ENCODE results near the gene NDUFAF7. TPM values are rescaled to one million over a fixed set of nuclear protein-coding genes. Genes with fewer than 3 reads are reported as not detected.
"Not testable (repeated sequence)": the region's sequence is repeated elsewhere in the genome, so short reads cannot be mapped to it uniquely, and the experiment has no call there.

NDUFAF7 gene
- total RNA-seq, 1 donor from 2014 or later: 3.8 TPM

DNA sequence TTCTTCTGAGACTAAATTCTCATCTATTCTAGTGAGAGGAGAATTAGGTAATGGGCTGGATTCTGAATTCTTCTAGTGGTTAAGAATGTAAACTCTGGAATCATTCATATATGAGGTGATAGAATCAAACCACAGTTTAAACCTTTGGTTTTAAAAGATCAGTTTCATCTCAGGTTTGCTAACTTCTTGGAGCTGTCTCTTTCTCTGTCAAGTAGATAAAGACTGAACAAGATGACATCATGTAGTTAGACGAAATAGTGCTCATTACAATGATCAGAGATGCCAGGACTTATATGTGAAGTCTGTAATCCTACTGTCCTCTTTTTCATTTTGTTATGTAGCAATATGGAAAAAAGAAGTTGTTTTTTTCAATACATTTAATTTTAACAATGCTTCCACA, 30.2 kb upstream of the NDUFAF7 start:
- TF ChIP-seq, protein P1, sequence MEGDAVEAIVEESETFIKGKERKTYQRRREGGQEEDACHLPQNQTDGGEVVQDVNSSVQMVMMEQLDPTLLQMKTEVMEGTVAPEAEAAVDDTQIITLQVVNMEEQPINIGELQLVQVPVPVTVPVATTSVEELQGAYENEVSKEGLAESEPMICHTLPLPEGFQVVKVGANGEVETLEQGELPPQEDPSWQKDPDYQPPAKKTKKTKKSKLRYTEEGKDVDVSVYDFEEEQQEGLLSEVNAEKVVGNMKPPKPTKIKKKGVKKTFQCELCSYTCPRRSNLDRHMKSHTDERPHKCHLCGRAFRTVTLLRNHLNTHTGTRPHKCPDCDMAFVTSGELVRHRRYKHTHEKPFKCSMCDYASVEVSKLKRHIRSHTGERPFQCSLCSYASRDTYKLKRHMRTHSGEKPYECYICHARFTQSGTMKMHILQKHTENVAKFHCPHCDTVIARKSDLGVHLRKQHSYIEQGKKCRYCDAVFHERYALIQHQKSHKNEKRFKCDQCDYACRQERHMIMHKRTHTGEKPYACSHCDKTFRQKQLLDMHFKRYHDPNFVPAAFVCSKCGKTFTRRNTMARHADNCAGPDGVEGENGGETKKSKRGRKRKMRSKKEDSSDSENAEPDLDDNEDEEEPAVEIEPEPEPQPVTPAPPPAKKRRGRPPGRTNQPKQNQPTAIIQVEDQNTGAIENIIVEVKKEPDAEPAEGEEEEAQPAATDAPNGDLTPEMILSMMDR (IDR thresholded peaks at IDR 0.05): no peak
- H3K36me3 ChIP-seq: peaks cover 59 to 64% of the 10 kb centered on the region in 2 donors
- no peaks in the 10 kb centered on the region for H3K27me3 ChIP-seq
- peaks cover 0 to 31% of the 10 kb centered on the region in 2 donors for H3K9me3 ChIP-seq
- H3K27ac ChIP-seq: no peak overlapping the region
- no peak for DNase-seq (ENCODE audit: low spot score in 2 of 2)
- intact Hi-C loops (cut with DNase I): no loop called here
- H3K4me3 ChIP-seq: no peak overlapping the region
- H3K4me1 ChIP-seq: peaks cover 0 to 5% of the 10 kb centered on the region in 2 donors

- peaks cover 0 to 5% of the 10 kb centered on the region in 2 donors for H3K4me1 ChIP-seq
- intact Hi-C loops (cut with DNase I): no loop called here
- no peak overlapping the region for H3K4me3 ChIP-seq
- H3K27ac ChIP-seq: no peak overlapping the region
- peaks cover 65 to 70% of the 10 kb centered on the region in 2 donors for H3K36me3 ChIP-seq
- H3K27me3 ChIP-seq: no peaks in the 10 kb centered on the region
- no peak for DNase-seq (ENCODE audit: low spot score in 2 of 2)
- peaks cover 0 to 36% of the 10 kb centered on the region in 2 donors for H3K9me3 ChIP-seq
- TF ChIP-seq, protein P1 (IDR thresholded peaks at IDR 0.05): no peak
Observed at GRCh38 chr2:37201766-37202165, 29.7 kb upstream of the NDUFAF7 start.

GRCh38 chr2:37203708-37204107, 27.8 kb upstream of the NDUFAF7 start:
- Histone ChIP-seq H3K36me3 (peaks cover 75 to 89% of the 10 kb centered on the region in 2 donors), H3K27me3 (no peaks in the 10 kb centered on the region), H3K4me1 (no peaks in the 10 kb centered on the region), H3K9me3 (peaks cover 14 to 54% of the 10 kb centered on the region in 2 donors), H3K4me3 (no peak overlapping the region), H3K27ac (no peak overlapping the region)
- TF ChIP-seq, protein P1 (IDR thresholded peaks at IDR 0.05): no peak
- intact Hi-C loops (cut with DNase I): no loop called here
- no peak for DNase-seq (ENCODE audit: low spot score in 2 of 2)

DNA sequence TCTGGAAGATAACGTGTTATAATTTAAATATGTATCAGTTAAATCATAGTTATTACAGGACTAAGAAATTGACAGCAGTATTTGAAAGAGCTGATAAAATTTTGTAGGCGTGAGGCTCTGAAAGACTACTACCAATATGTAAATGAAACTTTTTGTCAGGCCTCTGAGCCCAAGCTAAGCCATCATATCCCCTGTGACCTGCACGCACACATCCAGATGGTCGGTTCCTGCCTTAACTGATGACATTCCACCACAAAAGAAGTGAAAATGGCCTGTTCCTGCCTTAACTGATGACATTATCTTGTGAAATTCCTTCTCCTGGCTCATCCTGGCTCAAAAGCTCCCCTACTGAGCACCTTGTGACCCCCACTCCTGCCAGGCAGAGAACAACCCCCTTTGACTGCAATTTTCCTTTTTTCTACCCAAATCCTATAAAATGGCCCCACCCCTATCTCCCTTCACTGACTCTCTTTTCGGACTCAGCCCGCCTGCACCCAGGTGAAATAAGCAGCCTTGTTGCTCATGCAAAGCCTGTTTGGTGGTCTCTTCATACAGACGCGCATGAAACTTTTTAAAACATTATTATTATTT, 26.3 kb upstream of the NDUFAF7 start:
- H3K4me3 ChIP-seq; intact Hi-C loops (cut with DNase I); DNase-seq (ENCODE audit: low spot score in 2 of 2); H3K4me1 ChIP-seq; H3K27me3 ChIP-seq; H3K27ac ChIP-seq: not testable (repeated sequence)
- peaks cover 85 to 100% of the 10 kb centered on the region in 2 donors for H3K36me3 ChIP-seq
- peaks cover 27 to 69% of the 10 kb centered on the region in 2 donors for H3K9me3 ChIP-seq

DNA sequence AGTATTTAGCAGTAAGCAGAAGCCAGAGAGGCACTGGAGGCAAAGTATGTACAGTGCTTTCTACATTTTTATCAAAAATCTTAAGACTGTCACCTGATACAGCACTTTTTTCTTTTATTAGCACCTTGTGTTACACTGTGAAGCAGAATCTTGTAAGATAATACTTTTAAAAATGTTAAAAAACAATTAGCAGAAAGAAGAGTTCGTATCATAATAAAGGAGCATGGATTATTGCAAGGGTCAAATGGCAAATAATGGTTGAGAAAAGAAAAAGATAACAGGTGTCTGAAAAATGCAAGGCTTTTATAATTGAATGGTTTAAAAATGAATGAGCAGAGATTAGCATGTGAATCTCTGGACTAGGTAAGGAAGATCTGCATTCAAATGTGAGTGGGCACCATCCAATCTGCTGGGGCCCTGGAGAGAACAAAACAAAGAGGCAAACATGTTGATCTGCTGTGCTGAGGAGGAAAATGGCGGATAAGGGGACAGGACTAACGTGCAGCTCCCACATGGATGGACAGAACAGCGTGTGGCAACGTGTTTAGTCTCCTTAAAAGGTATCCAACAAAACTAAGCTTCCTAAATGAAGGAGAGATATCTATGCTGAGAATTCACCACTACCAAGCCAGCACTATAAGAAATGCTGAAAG, 25.6 kb upstream of the NDUFAF7 start:
- Histone ChIP-seq H3K4me1 (no peaks in the 10 kb centered on the region), H3K27ac (no peak overlapping the region), H3K4me3 (no peak overlapping the region), H3K9me3 (peaks cover 27 to 75% of the 10 kb centered on the region in 2 donors), H3K36me3 (peaks cover 86 to 100% of the 10 kb centered on the region in 2 donors), H3K27me3 (no peaks in the 10 kb centered on the region)
- TF ChIP-seq, protein P1 (IDR thresholded peaks at IDR 0.05): no peak
- intact Hi-C loops (cut with DNase I): no loop called here
- no peak for DNase-seq (ENCODE audit: low spot score in 2 of 2)

DNA sequence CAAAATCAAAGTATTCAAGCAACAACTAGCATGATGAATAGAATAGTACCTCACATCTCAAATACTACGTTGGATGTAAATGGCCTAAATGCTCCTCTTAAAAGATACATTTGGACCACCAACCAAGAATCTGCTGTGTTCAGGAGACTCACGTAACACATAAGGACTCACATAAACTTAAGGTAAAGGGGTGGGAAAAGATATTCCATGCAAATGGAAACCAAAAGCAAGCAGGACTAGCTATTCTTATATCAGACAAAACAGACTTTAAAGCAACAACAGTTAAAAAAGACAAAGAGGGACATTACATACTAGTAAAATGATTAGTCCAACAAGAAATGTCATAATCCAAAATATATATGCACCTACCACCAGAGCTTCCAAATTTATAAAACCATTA, 24.7 kb upstream of the NDUFAF7 start:
- H3K27ac ChIP-seq; H3K4me1 ChIP-seq; H3K4me3 ChIP-seq; intact Hi-C loops (cut with DNase I); H3K27me3 ChIP-seq; DNase-seq (ENCODE audit: low spot score in 2 of 2): not testable (repeated sequence)
- peaks cover 27 to 76% of the 10 kb centered on the region in 2 donors for H3K9me3 ChIP-seq
- peaks cover 87 to 100% of the 10 kb centered on the region in 2 donors for H3K36me3 ChIP-seq

Data from ascending aorta (tissue), 2 donors.